SIG-M5 (cell line): ENCODE data around the gene MYH1.

ENCODE experiments used
- DNase-seq: peaks from one replicate; lab custom pipeline; 2025; lab: John Stamatoyannopoulos, UW

The MYH1 gene

DNA sequence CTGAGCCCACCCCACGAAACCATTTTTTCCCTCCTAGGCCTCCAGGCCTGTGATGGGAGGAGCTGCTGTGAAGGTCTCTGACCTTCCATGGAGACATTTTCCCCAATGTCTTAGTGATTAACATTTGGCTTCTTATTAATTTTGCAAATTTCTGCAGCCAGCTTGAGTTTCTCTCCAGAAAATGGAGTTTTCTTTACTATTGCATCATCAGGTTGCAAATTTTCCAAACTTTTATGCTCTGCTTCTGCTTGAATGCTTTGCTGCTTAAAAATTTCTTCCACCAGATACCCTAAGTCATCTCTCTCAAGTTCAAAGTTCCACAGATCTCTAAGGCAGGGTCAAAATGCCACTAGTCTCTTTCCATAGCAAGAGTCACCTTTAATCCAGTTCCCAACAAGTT, 36.1 kb downstream of the MYH1 start:
- DNase-seq: no peak

DNA sequence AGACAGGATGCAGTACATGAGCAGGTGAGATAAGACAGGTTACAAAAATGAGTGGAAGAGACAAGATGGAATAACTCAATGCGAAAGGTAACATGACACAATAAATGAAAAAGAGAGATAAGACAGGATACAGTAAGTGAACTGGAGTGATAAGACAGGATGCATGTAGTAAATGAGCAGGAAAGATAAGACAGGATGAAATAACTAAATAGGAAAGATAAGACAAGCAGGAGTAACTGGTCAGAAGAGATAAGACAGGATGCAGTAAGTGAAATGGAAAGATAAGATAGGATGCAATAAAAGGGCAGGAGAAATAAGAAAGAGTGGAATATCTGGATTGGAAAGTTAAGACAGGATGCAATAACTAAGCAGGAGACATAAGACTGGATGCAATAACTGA, 40.6 kb downstream of the MYH1 start:
- no peak for DNase-seq

DNA sequence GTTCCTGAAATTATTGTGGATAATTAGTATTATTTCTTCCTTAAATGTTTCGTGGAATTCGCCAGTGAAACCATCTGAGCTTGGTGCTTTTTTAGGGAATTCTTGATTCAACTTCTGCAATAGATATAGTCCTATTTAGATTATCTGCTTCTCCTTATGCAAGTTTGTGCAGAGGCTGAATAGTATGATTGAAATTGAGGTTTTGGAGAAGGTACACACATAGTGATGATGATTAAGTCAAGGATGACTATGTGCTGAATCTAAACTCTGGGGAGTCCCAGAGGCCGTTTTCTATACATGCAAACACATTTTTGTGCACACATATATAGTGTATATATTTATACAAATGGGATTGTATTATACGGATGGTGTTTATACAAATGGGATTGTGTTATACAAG, 43.8 kb downstream of the MYH1 start:
- DNase-seq: no peak

DNA sequence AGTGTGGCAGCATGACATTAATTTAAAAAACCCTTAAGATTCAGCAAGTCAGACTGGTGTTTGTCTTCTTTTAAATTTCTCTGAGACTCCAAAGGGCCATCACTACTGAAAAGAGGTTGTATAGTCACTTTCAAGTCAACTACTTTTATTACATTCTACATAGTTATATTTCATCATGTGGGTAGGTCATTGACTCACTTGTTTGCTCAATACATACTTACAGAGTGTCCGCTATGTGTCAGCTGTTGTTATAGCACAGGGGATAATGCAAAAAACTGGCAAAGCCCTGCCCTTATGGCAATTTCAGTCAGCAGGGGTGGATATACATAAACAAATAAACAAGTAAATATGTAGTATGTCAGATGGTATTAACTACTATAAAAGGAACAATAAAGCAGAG, 46.5 kb downstream of the MYH1 start:
- DNase-seq: no peak

DNA sequence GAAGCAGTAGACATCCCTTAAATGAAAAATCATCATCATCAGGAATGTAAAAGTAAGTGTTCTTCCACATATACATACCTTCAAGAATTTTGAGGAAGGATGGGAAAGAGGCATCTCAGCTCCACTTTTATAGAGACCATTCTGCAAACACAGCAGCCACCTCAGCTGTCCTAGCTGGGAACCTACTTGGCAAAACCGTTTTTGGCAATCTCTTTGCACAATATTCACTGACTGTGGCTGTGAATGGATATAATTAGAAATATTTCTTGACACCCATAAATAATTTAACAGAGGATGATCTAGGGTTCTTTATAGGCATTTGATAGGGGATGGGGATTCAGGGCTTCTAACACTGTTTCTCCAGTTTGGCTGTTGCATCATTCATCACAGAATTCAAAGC, 48.9 kb downstream of the MYH1 start, which contains the start of gene MYH4:
Gene MYH4 (minus strand): TSS at position 101 of the 400 bp plus-strand sequence. CDS start 2,814 bp downstream, outside the sequence.
- DNase-seq: no peak

DNA sequence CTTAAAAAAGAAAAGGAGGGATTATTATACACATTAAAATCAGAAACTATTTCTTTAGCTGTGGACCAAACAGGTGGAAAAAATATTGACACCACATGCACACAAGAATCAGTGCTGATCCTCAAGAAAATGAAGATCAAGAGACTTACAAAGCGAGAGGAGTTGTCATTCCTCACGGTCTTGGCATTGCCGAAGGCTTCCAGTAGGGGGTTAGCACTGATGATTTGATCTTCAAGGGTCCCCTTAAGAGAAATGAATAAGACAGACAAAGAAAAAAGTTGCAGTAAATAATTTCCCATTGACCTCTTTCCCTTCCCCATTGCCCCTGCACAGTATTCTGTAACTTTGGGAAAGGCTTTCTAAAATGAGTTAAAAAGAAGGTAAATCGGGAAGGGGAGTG, 54.9 kb downstream of the MYH1 start:
- no peak for DNase-seq

DNA sequence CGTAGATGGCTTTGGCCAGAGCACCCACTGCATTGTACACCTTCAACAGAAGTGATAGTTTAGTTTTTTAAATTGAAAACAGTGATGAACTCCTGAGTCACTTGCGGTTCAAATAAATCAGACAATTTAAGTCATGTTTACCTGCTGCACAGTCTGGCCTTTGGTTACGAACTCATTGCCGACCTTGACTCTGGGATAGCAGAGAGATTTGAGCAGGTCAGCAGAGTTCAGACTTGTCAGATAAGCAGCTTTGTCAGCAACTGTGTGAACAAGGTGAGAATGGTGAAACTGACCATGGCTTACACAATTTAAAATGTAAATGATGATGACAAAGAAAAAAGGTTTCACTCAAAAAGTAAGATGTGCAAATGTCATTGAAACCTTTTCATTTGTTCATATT, 58.3 kb downstream of the MYH1 start:
- DNase-seq: no peak

DNA sequence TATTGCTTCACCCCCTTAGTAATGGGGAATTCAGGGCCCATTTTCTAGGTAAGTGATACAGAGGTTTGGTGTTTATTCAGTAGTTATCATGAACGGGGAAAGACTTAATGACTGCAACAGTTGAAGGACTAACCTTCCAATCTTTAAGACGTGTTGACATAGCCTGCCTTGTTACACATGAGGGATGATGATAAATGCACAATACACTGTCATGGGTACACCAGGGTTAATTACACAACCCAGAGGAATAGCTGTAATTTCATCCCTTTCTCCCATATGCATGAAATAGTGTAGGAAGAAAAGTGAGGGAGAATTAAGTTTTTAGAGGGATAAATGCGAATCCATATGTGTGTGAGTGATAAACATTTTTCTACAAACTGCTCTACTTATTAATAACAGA, 59.6 kb downstream of the MYH1 start:
- no peak for DNase-seq

DNA sequence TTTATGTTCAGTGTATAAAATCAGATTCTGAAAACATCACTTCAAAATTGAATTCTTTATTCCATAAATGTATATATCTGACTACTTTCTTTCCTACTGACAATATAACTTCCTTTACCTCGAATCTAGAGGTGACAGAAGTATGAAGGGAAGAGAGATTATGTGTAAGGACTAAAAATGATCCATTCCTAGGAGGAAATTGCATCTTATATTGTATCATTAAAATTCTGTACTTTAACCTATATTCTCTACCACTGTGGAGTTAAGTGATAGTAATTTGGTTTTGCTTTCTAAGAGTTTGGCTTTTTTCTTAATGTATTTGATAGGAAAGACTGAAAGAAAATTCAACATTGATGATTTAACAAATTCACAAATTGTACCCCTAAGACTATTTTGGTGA, 60.4 kb downstream of the MYH1 start:
- no peak for DNase-seq

DNA sequence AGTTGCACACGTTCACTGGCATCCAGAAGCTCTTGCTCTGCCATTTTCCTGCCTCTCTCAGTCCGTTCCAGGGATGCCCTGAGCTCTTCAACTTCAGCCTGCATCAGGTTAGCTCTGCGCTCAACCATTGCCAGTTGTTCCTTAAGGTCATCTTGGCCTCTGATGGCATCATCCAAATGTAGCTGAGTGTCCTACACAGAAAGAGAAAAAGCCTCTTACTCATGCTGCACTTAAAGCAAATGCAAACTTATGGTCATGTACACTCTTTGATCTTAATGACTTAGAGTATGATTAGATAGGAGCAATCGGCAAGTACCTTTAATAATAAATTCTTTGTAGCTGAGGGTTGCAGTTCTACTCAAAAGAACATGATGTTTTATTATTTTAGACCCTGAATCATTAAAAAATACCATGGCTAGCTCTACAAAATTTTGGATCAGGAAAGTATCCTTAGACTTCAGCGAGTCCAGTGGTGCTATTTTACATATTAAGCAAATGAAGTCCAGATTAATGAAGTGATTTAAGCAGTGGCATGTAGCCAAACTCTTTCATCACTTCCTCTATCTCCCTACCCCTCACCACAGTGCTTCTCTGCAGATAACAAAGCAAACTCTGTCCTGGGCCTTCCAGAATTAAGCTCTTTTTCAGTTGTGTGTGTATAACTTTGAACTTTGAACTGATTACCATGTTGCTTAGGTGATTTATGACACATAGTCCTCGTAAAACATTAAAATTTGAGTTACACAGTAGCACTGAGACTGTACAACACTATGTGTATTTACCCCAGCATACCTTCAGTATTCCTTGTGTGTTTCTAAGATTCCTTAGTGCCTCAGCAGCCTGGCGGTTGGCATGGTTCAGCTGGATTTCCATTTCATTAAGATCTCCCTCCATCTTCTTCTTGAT, 71.1 kb downstream of the MYH1 start:
- DNase-seq: no peak
